GM18873 (cell line): ENCODE measurements around the gene TEC.
A peak's percentile ranks its signal among the peaks of the same experiment; 100 is the strongest.
"Not testable (repeated sequence)": the region's sequence is repeated elsewhere in the genome, so short reads cannot be mapped to it uniquely, and the experiment has no call there.

ENCODE experiments used
- ATAC-seq: cut with Tn5 transposase; IDR thresholded peaks from one replicate; pipeline ENCODE4 v1.9.1; 2021; ENCODE audit warnings: mild to moderate bottlenecking, moderate library complexity, moderate number of reproducible peaks; ENCODE audit not compliant: unreplicated experiment, low FRiP score

TEC gene

DNA sequence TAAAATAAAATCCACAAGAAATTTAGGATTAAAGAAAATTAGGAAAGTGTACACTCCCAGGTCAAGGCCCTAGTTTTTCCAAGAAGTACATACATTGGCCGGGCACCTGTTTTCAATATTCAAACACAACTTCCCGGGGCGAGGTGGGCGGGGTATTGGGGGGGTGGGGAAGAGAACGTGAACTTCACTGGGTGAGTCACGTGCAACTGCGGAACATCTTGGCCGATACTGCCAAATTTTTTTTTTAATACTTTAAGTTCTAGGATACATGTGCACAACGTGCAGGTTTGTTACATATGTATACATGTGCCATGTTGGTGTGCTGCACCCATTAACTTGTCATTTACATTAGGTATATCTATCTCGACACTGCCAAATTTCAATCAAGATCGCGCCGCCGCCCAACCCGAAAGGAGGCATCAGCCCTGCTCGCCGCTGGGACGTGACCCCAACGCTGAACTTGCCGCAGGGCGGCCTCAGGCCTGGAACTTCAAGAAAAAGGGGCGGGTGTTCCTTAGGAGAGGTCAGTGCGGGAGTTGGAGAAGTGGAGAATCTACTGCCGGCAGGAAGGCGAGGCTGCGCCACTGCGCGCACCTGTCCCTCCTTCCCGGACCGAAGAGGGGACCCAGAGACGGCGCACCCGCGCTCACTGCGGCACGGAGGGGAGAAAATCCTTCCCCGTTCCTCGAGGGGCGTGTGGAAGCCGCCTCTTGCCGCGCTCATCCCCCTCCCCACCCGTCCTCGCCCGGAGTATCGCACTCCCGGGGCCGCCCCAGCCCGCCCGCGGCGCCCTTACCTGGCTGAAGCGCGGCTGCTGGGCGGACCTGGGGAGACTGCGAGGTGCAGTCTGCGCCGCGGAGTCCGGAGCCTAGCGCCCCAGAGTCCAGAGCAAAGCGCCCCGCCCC lies at the start of gene TEC:
Gene TEC, minus strand, starts transcription at position 883 of the 905 bp plus-strand sequence. CDS start 41,224 bp downstream, outside the sequence.
- ATAC-seq: peak; percentile 36

DNA sequence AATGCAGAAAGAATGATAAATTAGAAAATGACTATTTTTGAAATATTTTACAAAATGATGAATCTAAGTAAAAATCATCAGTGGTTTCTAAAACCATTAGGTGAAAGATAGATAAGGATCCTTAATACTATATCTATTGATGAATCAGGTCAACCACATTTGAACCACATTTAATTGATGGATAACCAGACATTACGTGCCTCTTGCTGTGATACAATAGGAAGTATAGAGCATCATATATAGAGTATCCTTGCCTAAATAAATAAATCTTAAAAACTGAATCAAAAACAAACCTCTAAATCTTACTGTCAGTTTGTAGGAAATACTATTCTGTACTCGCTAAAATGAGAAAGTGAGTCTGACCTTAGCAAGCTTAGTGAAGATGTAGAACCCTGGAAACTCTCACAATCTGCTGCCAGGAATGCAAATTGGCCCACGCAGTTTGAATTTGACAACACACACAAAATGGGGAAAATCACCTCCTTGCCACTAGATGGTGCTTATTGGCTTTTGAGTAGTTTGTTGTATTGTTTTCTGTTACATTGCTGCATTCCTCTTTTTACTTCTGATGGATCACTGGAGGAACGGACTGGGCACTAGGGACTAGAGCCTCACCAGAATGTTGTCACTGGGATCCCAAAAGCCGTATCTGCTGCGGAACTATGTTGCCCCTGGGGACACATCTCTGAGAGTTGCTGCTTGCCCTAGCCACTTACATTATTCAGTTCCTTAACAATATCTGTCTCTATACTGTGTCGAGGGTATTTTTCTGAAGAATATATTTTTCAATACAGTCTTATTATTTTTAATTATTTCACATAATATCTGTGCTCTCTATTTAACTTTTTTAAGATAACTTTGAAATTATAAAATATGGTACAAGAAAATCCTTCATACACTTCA lies 46.3 kb upstream of the TEC start:
- peak; percentile 71 for ATAC-seq

DNA sequence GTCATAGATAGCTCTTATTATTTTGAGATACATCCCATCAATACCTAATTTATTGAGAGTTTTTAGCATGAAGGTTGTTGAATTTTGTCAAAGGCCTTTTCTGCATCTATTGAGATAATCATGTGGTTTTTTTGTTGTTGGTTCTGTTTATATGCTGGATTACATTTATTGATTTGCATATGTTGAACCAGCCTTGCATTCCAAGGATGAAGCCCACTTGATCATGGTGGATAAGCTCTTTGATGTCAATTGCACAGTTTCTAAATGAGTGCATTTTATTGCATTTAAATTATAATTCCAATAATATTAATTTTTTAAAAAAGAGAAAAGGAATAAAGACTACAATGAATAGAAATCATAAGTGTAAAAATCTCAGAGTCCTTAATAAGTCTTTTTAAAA lies 45.1 kb upstream of the TEC start:
- ATAC-seq: not testable (repeated sequence)

DNA sequence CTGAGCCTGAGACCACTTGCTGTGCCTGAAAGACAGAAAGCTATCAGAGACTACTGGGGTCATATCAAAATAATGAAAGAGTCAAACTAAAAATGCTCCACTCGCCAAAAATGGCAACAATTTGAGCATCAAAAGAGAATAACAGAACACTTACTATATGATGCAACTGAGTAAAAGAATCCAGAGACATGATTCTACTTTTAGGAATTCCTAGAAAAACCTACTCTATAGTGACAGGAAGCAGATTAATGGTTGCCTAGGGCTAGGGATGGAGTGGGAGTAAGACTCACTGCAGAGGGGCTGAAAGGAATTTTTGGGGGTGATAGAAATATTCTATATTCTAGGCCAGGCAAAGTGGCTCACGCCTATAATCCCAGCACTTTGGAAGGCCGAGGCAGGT lies 42.3 kb upstream of the TEC start:
- no peak for ATAC-seq

DNA sequence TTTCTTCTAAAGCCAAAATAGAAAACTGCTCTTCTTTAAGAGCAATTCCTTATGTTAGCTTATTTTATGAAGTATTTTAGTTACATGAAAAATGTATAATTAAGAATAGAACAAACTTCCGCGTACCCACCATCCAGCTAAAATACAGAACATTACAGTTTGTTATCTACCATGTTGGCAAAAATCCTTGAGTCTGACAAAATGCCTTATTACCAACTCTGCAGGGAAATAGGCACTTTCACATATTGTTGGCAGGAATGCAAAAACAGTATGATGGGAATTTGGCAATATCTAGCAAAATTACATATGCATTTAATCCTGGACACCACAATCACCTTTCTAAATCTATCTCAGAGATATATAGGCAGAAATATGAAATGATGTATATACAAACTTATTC lies 39.3 kb upstream of the TEC start:
- no peak for ATAC-seq

DNA sequence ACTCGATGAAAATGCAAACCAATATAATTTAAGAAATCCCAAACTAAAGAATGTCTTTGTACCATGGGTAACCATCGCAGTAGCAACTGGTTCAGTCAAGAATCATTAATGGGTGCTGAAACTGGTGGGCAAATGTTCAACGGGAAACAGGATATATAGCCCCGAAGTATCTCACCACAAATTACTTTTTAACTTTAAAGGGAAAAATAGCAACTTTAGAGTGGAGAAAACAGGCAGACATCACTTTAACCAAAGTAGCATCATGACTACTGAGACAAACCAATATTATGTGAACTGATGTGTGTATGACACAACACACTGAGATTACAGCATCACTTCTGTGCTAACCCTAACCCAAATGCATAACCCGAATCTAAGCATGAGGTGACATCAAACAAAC lies 37.9 kb upstream of the TEC start:
- peak; percentile 58 for ATAC-seq

DNA sequence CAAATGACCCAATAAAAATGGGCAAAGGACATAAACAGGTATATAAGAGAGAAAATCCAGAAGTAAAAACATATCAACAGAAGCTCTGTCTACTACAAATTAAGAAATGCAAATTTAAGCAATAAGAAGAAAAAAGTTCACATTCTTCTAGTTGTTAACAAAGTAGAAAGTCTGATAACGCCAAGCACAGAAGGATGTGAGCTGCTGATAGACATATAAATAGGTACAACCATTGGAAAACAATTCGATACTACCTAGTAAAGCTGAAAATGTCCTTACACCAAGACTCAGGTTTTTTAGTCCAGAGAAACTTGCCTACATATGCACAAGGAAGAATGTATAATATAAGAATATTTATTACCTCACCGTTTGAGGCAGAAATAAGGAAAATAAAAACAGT lies 35.9 kb upstream of the TEC start:
- ATAC-seq: no peak

DNA sequence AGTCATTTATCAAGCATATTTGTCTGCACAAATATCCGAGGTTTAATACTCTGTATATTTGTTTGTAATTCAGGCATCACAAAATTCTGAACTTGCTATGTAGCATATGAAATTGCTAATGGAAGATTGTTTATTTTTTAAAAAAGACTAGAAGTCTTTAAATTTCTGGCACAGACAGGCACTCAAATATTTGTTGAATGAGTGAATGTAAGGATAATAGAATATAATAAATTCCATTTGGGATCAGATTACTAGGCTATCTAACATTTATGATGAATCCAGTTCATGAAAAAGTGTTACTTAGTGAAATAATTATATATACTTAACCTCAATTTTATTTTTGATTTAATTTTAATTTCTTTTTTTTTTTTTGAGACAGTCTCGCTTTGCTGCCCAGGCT lies 30.4 kb upstream of the TEC start:
- no peak for ATAC-seq

DNA sequence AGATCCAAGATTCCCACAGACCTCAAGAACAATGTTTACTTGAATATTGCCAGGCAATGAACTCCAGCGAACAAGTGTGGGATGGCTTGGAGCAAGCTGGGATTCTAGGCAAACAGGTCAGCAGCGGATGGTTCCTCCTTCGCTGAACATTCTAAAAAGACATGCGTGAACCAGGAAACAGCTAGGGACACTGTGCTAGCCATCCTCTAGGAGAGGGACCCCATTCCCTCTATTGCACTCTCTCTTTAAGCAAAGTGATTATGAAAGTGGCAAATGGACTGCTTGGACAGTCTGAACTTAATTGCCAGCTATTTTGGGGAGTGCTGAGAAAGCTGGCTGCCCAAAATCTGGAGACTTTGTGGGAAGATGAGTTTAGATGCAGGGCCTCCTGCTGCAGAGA lies 29.9 kb upstream of the TEC start:
- no peak for ATAC-seq

DNA sequence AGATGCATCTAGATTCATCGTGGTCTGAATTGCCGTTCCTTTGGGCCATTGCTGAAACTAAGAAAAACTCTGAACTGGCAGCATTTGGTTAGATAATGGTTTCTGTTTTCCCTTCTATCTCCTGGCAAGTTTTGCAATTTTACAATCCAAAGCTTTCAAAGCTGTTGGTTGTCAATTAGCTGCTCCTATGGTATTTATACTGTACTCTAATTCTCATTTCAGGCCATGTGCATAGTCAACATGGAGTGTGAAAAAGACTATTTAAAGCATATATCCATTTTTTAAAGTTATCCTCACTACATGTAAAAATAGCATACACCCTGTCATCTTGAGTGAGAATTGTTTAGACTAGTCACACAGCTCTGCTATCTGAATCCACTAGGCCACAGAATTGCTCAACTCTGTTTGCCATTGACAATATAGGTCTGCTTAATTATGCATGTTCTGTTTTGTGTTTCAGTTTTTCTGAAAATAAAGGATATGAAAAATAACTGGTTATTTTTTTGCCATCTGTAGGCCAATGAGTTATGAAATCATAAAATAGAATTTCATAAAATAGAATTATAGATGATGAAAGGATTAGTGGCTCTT lies 27.7 kb upstream of the TEC start:
- ATAC-seq: no peak

DNA sequence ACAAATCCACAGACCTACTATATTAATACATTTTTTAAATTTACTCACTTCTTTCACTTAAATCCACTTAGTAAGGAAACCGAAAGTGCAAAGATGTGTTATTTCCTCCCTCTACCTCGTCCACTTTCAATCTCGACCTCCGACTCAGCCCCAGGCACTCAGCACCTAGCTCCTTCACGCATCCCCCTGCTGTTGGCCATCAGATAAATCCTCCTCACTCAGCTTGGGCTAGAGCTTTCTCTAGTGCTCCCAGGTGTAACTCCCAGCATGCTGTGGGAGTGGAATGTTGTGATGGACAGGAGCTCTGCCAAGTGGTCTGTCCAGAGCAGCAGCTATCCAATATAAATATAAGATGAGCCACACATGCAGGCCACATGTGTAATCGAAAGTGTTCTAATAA lies 26.7 kb upstream of the TEC start:
- ATAC-seq: peak; percentile 82

DNA sequence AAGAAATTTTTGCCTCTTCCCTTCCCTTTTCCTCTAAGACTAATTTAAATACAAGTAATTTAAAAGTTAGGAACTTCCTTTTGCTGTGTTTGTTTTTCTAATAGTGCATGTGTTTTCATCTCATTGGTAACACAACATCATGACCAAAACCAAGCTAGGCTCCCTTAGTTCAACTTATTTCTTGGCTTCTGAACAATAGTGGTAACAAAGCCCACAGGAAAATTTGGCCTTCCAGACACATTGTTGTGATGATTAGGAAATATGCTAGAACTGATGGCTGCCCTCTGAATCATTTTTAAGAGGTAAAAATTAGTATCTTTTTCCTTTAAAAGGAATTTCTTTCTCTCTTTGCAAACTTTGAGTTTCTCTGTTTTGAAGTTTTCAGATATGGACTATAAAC lies 25.5 kb upstream of the TEC start:
- no peak for ATAC-seq

DNA sequence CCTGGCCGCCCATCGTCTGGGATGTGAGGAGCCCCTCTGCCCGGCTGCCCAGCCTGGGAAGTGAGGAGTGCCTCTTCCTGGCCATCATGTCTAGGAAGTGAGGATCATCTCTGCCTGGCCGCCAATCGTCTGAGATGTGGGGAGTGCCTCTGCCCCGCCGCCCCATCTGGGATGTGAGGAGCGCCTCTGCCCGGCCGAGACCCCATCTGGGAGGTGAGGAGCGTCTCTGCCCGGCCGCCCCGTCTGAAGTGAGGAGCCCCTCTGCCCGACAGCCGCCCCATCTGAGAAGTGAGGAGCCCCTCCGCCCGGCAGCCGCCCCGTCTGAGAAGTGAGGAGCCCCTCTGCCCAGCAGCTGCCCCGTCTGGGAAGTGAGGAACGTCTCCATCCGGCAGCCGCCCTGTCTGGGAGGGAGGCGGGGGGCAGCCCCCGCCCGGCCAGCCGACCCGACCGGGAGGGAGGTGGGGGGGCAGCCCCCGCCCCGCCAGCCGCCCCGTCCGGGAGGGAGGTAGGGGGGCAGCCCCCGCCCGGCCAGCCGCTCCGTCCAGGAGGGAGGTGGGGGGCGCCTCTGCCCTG lies 22.7 kb upstream of the TEC start:
- not testable (repeated sequence) for ATAC-seq

DNA sequence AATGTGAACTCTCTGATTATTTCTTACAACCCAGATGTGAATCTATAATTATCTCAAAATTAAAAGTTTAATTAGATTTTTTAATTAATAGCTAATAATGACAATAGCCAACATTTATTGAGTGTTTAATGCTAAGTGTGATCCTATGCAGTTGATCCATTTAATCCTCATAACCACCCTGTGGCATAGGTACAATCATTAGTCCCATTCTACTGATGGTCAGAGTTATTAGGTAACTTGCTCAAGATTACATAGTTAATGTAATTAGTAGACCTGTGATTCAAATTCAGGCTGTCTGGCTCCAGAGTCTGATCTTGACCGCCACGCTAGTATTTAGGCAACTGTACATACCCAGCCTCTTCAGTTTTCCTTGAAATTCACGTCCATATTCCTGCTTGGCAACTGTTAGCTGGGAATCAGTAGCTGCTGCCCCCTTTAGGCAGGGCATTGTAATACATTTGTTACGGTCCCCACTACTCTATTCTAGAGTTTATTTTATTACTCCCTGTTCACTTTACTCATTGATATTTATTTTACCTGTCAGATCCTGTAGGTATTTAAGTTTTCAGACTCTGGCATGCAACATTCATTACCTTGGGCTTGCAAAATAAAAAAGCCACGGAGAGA lies 20.6 kb upstream of the TEC start:
- no peak for ATAC-seq

DNA sequence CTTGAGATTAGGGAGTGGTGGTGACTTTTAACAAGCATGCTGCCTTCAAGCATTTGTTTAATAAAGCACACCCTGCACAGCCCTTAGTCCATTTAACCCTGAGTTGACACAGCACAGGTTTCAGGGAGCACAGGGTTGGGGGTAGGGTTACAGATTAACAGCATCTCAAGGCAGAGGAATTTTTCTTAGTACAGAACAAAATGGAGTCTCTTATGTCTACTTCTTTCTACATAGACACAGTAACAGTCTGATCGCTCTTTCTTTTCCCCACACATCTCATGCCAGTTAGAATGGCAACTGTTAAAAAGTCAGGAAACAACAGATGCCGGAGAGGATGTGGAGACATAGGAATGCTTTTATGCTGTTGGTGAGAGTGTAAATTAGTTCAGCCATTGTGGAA lies 16.4 kb upstream of the TEC start:
- ATAC-seq: not testable (repeated sequence)

DNA sequence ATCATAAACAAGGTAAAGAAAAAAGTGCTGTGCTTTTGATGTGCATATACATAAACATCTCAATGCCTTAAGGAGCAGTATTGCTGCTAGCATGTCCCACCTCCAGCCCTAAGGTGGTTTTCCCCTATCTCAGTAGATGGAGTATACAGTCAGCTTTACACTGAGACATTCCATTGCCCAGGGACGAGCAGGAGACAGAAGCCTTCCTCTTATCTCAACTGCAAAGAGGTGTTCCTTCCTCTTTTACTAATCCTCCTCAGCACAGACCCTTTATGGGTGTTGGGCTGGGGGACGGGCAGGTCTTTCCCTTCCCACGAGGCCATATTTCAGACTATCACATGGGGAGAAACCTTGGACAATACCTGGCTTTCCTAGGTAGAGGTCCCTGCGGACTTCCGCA lies 16.0 kb upstream of the TEC start:
- not testable (repeated sequence) for ATAC-seq

DNA sequence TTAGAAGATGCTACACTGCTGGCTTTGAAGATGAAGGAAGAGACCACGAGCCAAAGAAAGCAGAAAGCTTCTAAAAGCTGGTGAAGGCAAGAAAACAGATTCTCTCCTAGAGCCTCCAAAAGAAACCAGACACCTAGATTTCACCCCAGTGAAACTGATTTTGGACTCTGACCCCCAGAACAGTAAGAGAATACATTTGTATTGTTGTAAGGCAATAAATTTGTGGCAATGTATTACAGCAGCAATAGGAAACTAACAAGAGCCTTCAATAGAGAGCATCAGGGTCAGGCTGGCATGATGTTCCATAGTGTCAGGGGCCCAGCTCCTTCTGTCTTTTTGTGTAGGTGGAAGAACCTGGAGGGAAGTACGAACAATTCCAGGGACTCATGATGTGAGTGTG lies 6.0 kb upstream of the TEC start:
- no peak for ATAC-seq

DNA sequence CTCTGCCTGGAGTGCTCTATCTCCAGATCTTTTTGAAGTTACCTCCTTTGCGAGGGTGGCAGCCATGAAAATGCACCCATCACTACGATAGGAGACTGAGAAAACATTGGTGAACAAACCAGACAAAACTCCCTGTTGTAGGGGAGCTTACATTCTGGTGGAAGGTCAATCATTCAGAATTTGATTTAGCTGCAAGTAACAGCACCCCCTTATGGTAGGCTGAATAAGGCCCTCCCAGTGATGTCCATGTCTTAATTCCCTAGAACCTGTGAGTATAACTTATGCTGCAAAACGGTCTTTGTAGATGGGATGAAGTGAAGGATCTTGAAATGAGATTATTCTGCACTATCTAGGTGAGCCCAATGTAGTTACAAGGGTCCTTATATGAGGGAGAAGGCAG lies 5.6 kb upstream of the TEC start:
- peak; percentile 43 for ATAC-seq

DNA sequence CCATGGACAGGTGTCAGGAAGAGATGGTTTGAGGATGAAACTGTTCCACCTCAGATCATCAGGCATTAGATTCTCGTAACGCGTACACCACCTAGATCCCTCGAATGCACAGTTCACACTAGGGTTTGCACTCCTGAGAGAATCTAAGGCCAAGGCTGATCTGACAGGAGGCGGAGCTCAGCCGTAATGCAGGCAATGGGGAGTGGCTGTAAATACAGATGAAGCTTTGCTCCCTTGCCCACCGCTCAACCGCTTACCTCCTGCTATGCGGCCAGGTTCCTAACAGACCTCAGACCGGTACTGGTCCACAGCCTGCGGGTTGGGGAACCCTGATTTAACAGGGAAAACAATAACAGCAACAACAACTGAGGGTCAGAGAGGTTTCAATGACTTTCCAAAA lies 2.0 kb upstream of the TEC start:
- ATAC-seq: no peak

DNA sequence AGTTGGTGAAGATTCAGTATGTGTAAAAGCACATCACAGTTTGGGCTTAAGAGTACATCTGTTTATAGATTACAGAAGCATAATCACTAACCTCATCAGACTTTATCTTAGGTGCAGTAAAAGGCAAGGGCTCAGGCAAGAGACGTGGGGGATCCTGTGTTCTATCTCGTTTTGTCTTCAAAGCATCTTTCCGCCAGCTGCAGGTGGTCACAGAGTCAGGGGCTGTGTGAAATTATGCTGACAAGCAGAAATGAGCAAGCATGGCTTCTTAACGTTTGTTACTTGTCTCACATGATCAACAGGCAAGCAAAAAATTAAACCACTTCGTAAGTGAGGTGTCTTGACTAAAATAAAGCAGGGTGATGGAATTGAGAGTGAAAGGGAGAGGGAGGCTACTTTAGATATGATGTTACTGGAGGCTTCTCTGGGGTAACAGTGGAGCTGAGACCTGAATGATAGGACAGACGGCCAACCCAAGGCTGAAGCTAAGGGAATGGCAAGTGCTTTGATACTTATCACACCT lies 1.4 kb upstream of the TEC start:
- no peak for ATAC-seq
